ENCODE data around the gene CCDC9.
"Not testable (repeated sequence)": the region's sequence is repeated elsewhere in the genome, so short reads cannot be mapped to it uniquely, and the experiment has no call there.

Gene CCDC9

GRCh38 chr19:47243776-47244547 is 12.4 kb upstream of the CCDC9 start:
- Histone ChIP-seq H3K9me3 (ENCODE audit: low read length) (no peaks in the 10 kb centered on the region), H3K79me2 (ENCODE audit: insufficient read depth, low read length) (no peaks in the 10 kb centered on the region), H4K20me1 (ENCODE audit: insufficient read depth, low read length) (no peaks in the 10 kb centered on the region), H2AFZ (ENCODE audit: low read length) (no peak overlapping the region), H3K4me1 (ENCODE audit: insufficient read depth, low read length, severe bottlenecking) (peaks cover 35% of the 10 kb centered on the region), H3K36me3 (ENCODE audit: insufficient read depth, low read length) (no peaks in the 10 kb centered on the region), H3F3A (ENCODE audit: insufficient read depth, low read length) (peaks cover 5% of the 10 kb centered on the region; the same call in 1 of the 2 replicates), H3K27ac (ENCODE audit: low read depth, low read length, poor library complexity, severe bottlenecking) (no peak overlapping the region), H3K4me3 (ENCODE audit: low read depth, low read length, poor library complexity, severe bottlenecking) (peak overlapping the region; percentile 54), H3K4me2 (ENCODE audit: low read length) (peak overlapping the region; percentile 80), H3K9ac (ENCODE audit: low read length) (peak overlapping the region; percentile 48), H3K27me3 (ENCODE audit: insufficient read depth, low read length) (no peaks in the 10 kb centered on the region; the same call in 1 of the 2 replicates), H3K9me2 (ENCODE audit: low read depth, low read length) (no peaks in the 10 kb centered on the region)
- TF ChIP-seq EZH2 (IDR thresholded peaks at IDR 0.05; ENCODE audit: borderline replicate concordance, low read length) (no peak), CTCF (IDR thresholded peaks at IDR 0.05; ENCODE audit: low read length) (peak; percentile 95)

- Histone ChIP-seq H3F3A (ENCODE audit: insufficient read depth, low read length) (peaks cover 5% of the 10 kb centered on the region; the same call in 1 of the 2 replicates), H3K79me2 (ENCODE audit: insufficient read depth, low read length) (no peaks in the 10 kb centered on the region), H3K27ac (ENCODE audit: low read depth, low read length, poor library complexity, severe bottlenecking) (no peak overlapping the region), H2AFZ (ENCODE audit: low read length) (no peak overlapping the region), H3K4me3 (ENCODE audit: low read depth, low read length, poor library complexity, severe bottlenecking) (no peak overlapping the region), H3K27me3 (ENCODE audit: insufficient read depth, low read length) (no peaks in the 10 kb centered on the region), H3K9me3 (ENCODE audit: low read length) (no peaks in the 10 kb centered on the region), H3K9me2 (ENCODE audit: low read depth, low read length) (no peaks in the 10 kb centered on the region), H4K20me1 (ENCODE audit: insufficient read depth, low read length) (no peaks in the 10 kb centered on the region), H3K4me2 (ENCODE audit: low read length) (no peak overlapping the region), H3K36me3 (ENCODE audit: insufficient read depth, low read length) (no peaks in the 10 kb centered on the region), H3K9ac (ENCODE audit: low read length) (no peak overlapping the region), H3K4me1 (ENCODE audit: insufficient read depth, low read length, severe bottlenecking) (peaks cover 20% of the 10 kb centered on the region)
- TF ChIP-seq CTCF (IDR thresholded peaks at IDR 0.05; ENCODE audit: low read length), result peak; percentile 92
- TF ChIP-seq EZH2 (IDR thresholded peaks at IDR 0.05; ENCODE audit: borderline replicate concordance, low read length), result no peak
These were observed 8.9 kb upstream of the CCDC9 start for GRCh38 chr19:47247308-47247990.

- not testable (repeated sequence) for H3K4me2 ChIP-seq (ENCODE audit: low read length); H3K27ac ChIP-seq (ENCODE audit: low read depth, low read length, poor library complexity, severe bottlenecking); H3K9me3 ChIP-seq (ENCODE audit: low read length); H3F3A ChIP-seq (ENCODE audit: insufficient read depth, low read length); H3K9me2 ChIP-seq (ENCODE audit: low read depth, low read length); H3K9ac ChIP-seq (ENCODE audit: low read length); H2AFZ ChIP-seq (ENCODE audit: low read length); H4K20me1 ChIP-seq (ENCODE audit: insufficient read depth, low read length); H3K27me3 ChIP-seq (ENCODE audit: insufficient read depth, low read length); H3K36me3 ChIP-seq (ENCODE audit: insufficient read depth, low read length); H3K79me2 ChIP-seq (ENCODE audit: insufficient read depth, low read length); H3K4me3 ChIP-seq (ENCODE audit: low read depth, low read length, poor library complexity, severe bottlenecking)
- peaks cover 12% of the 10 kb centered on the region for H3K4me1 ChIP-seq (ENCODE audit: insufficient read depth, low read length, severe bottlenecking)
These were observed 3.3 kb upstream of the CCDC9 start for GRCh38 chr19:47253016-47253415.
